Superior temporal gyrus (tissue), 1 donor: ENCODE measurements around the gene SLC44A3.

ENCODE experiments used
- DNase-seq: peaks from one replicate; pipeline ENCODE4 v3.0.0-alpha.2; 2016; ENCODE audit errors: extremely low spot score

The SLC44A3 gene

GRCh38 chr1:94801919-94802546 is 18.1 kb upstream of the SLC44A3 start:
- DNase-seq: peak; percentile 83

GRCh38 chr1:94803106-94803505 is 17.1 kb upstream of the SLC44A3 start:
- no peak for DNase-seq

GRCh38 chr1:94803517-94804441 is 16.4 kb upstream of the SLC44A3 start:
- DNase-seq: peak; percentile 90

GRCh38 chr1:94804442-94804837 is 15.7 kb upstream of the SLC44A3 start:
- no peak for DNase-seq

GRCh38 chr1:94805912-94806311 is 14.2 kb upstream of the SLC44A3 start:
- peak; percentile 85 for DNase-seq

GRCh38 chr1:94806441-94806871 is 13.7 kb upstream of the SLC44A3 start:
- peak; percentile 60 for DNase-seq

GRCh38 chr1:94807742-94808491 is 12.2 kb upstream of the SLC44A3 start:
- no peak for DNase-seq

GRCh38 chr1:94808669-94809068 is 11.5 kb upstream of the SLC44A3 start:
- no peak for DNase-seq

GRCh38 chr1:94812985-94813384 is 7.2 kb upstream of the SLC44A3 start:
- DNase-seq: no peak

- no peak for DNase-seq
Observed at GRCh38 chr1:94816030-94816429, 4.1 kb upstream of the SLC44A3 start.

GRCh38 chr1:94817712-94818111 is 2.4 kb upstream of the SLC44A3 start:
- no peak for DNase-seq

GRCh38 chr1:94819238-94819944 is 766 bp upstream of the SLC44A3 start:
- DNase-seq: no peak

GRCh38 chr1:94820936-94821335 is 779 bp downstream of the SLC44A3 start:
- no peak for DNase-seq

- no peak for DNase-seq
Observed at GRCh38 chr1:94821636-94822305, 1.6 kb downstream of the SLC44A3 start.

GRCh38 chr1:94823116-94823515 is 3.0 kb downstream of the SLC44A3 start:
- DNase-seq: no peak

GRCh38 chr1:94825936-94826335 is 5.8 kb downstream of the SLC44A3 start:
- DNase-seq: no peak

GRCh38 chr1:94827434-94827833 is 7.3 kb downstream of the SLC44A3 start:
- no peak for DNase-seq

GRCh38 chr1:94828251-94828650 is 8.1 kb downstream of the SLC44A3 start:
- no peak for DNase-seq

- DNase-seq: no peak
Observed at GRCh38 chr1:94831641-94832040, 11.5 kb downstream of the SLC44A3 start.

- no peak for DNase-seq
Observed at GRCh38 chr1:94832446-94832845, 12.3 kb downstream of the SLC44A3 start.

GRCh38 chr1:94832931-94833585 is 12.9 kb downstream of the SLC44A3 start:
- no peak for DNase-seq
